Lung (tissue), 12 donors: Measurements from ENCODE around the gene ABR. TPM values are rescaled to one million over a fixed set of nuclear protein-coding genes. Genes with fewer than 3 reads are reported as not detected.
A peak's percentile ranks its signal among the peaks of the same experiment; 100 is the strongest.

ENCODE experiments used
- ATAC-seq: fragments of 200-7000 bp; cut with Tn5 transposase; one replicate; pipeline ENCODE4 v1.9.1; 2020; ENCODE audit warnings: moderate number of reproducible peaks; ENCODE audit not compliant: insufficient read depth, low FRiP score
- DNase-seq, 3 donors: peaks; one replicate each; pipeline ENCODE4 v3.0.0-alpha.2; 2013 to 2017
- H3K27ac ChIP-seq, 2 donors: one replicate each; pipeline ENCODE4 v1.5.1; 2013; ENCODE audit warnings: mild to moderate bottlenecking in 2 of 2, moderate library complexity in 2 of 2, control low read depth in 1 of 2, inconsistent platforms in 1 of 2, low read depth in 1 of 2, low read length in 1 of 2
- H3K27me3 ChIP-seq, 3 donors: one replicate each; pipeline ENCODE4 v1.5.1; 2013; ENCODE audit warnings: low read length in 2 of 3; ENCODE audit not compliant: control insufficient read depth in 3 of 3, insufficient read depth in 3 of 3
- H3K36me3 ChIP-seq, 4 donors: one replicate each; pipeline ENCODE4 v1.5.1; 2013; ENCODE audit warnings: low read length in 4 of 4, mild to moderate bottlenecking in 1 of 4, moderate library complexity in 1 of 4; ENCODE audit not compliant: control insufficient read depth in 4 of 4, insufficient read depth in 4 of 4
- H3K4me1 ChIP-seq, 5 donors: one replicate each; pipeline ENCODE4 v1.5.1; 2013; ENCODE audit warnings: low read length in 5 of 5, mild to moderate bottlenecking in 2 of 5, moderate library complexity in 1 of 5; ENCODE audit not compliant: control insufficient read depth in 5 of 5, insufficient read depth in 5 of 5
- H3K4me3 ChIP-seq: one replicate; pipeline ENCODE4 v1.5.1; 2013; ENCODE audit warnings: mild to moderate bottlenecking, control low read depth, moderate library complexity
- H3K9ac ChIP-seq, 2 donors: one replicate each; pipeline ENCODE4 v1.5.1; 2013; ENCODE audit warnings: low read length in 2 of 2, control low read depth in 1 of 2; ENCODE audit not compliant: insufficient read depth in 1 of 2
- H3K9me3 ChIP-seq, 4 donors: one replicate each; pipeline ENCODE4 v1.5.1; 2013; ENCODE audit warnings: low read length in 3 of 4, mild to moderate bottlenecking in 1 of 4, moderate library complexity in 1 of 4; ENCODE audit not compliant: control insufficient read depth in 4 of 4, insufficient read depth in 3 of 4
- CTCF ChIP-seq: IDR thresholded peaks from 2 replicates; pipeline ENCODE4 v1.5.1; 2012; ENCODE audit warnings: mild to moderate bottlenecking; ENCODE audit errors: control extremely low read depth, extremely low read depth
- WGBS, 2 donors: extraction: QIAGEN DNeasy Blood & Tissue Kit; methylation state at CpG; one replicate each; pipeline ENCODE4 v1.1.7; 2013; 5-methylcytosine and 5-hydroxymethylcytosine counted together
- polyA plus RNA-seq, 2 donors: library from polyadenylated mRNA; stranded (reverse); fragments of 200-250 nt; gene quantifications; one replicate each; pipeline ENCODE4 v1.2.1, GENCODE V29; 2013
- total RNA-seq, 2 donors: library from RNA; depleted of rRNA in 1 of 2; stranded (reverse); fragments of >200 nt in 1 of 2; gene quantifications; one replicate each; pipeline ENCODE4 v1.2.1, GENCODE V29; 2014 to 2021
- donor health status: control.
- donor health status: control.
- donor health status: Bipolar disorder and iron deficiency.
- donor health status: healthy.
- donor health status: DM: yes; HTN: yes; CAD: no.

Gene ABR
- total and polyA plus RNA-seq, 4 donors: 54.8 to 187 (median 70.2) TPM

GRCh38 chr17:1077581-1077985 lies 102.2 kb downstream of the ABR start:
- Histone ChIP-seq H3K4me1 (peaks cover 0 to 21% (median 7%) of the 10 kb centered on the region in 5 donors), H3K27ac (no peak overlapping the region), H3K9ac (no peak overlapping the region), H3K27me3 (no peaks in the 10 kb centered on the region), H3K4me3 (no peak overlapping the region), H3K36me3 (peaks cover 0 to 50% (median under 1%) of the 10 kb centered on the region in 4 donors), H3K9me3 (no peaks in the 10 kb centered on the region)
- TF ChIP-seq CTCF: no peak
- DNase-seq (peak; percentile 47 to 70 (median 49)), ATAC-seq (no peak)
- 91 to 94% methylated on average over 10 of the region's 10 CpGs for WGBS, 2 donors

GRCh38 chr17:1076982-1077302 lies 102.8 kb downstream of the ABR start:
- Histone ChIP-seq H3K36me3 (peaks cover 0 to 52% (median 0%) of the 10 kb centered on the region in 4 donors), H3K4me1 (peaks cover 0 to 17% (median 7%) of the 10 kb centered on the region in 5 donors), H3K27ac (no peak overlapping the region), H3K4me3 (no peak overlapping the region), H3K9me3 (no peaks in the 10 kb centered on the region), H3K27me3 (no peaks in the 10 kb centered on the region), H3K9ac (no peak overlapping the region)
- ATAC-seq (no peak), DNase-seq (no peak)
- 91 to 93% methylated on average over 6 of the region's 6 CpGs for WGBS, 2 donors
- no peak for TF ChIP-seq CTCF

GRCh38 chr17:1076299-1076981 lies 103.3 kb downstream of the ABR start:
- TF ChIP-seq CTCF: no peak
- Histone ChIP-seq H3K4me1 (peaks cover 0 to 17% (median 7%) of the 10 kb centered on the region in 5 donors), H3K9ac (no peak overlapping the region), H3K27ac (no peak overlapping the region), H3K27me3 (no peaks in the 10 kb centered on the region), H3K9me3 (no peaks in the 10 kb centered on the region), H3K36me3 (peaks cover 0 to 55% (median 1%) of the 10 kb centered on the region in 4 donors), H3K4me3 (no peak overlapping the region)
- DNase-seq (no peak), ATAC-seq (no peak)
- WGBS, 2 donors: 92 to 94% methylated on average over 15 of the region's 15 CpGs
